ENCODE results near the gene PRKG2. TPM values are rescaled to one million over a fixed set of nuclear protein-coding genes. Genes with fewer than 3 reads are reported as not detected.

The PRKG2 gene
- total and polyA plus RNA-seq, 12 donors: 0.16 to 0.55 (median 0.20) TPM; not detected in 6

GRCh38 chr4:81250430-81250829 is 35.4 kb upstream of the PRKG2 start:
- intact Hi-C loops (cut with DNase I): no loop called here
- 74 to 88% (median 78%) methylated on average over 1 of the region's 1 CpG for WGBS, 4 donors

GRCh38 chr4:81245218-81246009 is 30.4 kb upstream of the PRKG2 start:
- no peak overlapping the region for H3K4me3 ChIP-seq
- intact Hi-C loops (cut with DNase I): no loop called here
- 59 to 67% (median 63%) methylated on average over 3 of the region's 3 CpGs for WGBS, 4 donors
- H3K27me3 ChIP-seq: no peaks in the 10 kb centered on the region
- H3K4me1 ChIP-seq (replicated peaks in 1 of 2): no peaks in the 10 kb centered on the region
- no peak overlapping the region for H3K27ac ChIP-seq
- DNase-seq: no peak
- no peaks in the 10 kb centered on the region for H3K36me3 ChIP-seq (replicated peaks in 1 of 2)
- no peaks in the 10 kb centered on the region for H3K9me3 ChIP-seq (replicated peaks in 1 of 3)
- TF ChIP-seq POLR2A (IDR thresholded peaks at IDR 0.05) (no peak), CTCF (IDR thresholded peaks at IDR 0.05) (no peak)

More at GRCh38 chr4:81250430-81250829, 35.4 kb upstream of the PRKG2 start:
- no peak overlapping the region for H3K4me3 ChIP-seq
- DNase-seq: no peak
- H3K9me3 ChIP-seq (replicated peaks in 1 of 3): no peaks in the 10 kb centered on the region
- TF ChIP-seq POLR2A (IDR thresholded peaks at IDR 0.05) (no peak), CTCF (IDR thresholded peaks at IDR 0.05) (no peak)
- no peaks in the 10 kb centered on the region for H3K36me3 ChIP-seq (replicated peaks in 1 of 2)
- no peaks in the 10 kb centered on the region for H3K27me3 ChIP-seq
- no peak overlapping the region for H3K27ac ChIP-seq
- H3K4me1 ChIP-seq (replicated peaks in 1 of 2): no peaks in the 10 kb centered on the region

- Histone ChIP-seq H3K4me1 (replicated peaks in 1 of 2) (no peaks in the 10 kb centered on the region), H3K9me3 (replicated peaks in 1 of 3) (no peaks in the 10 kb centered on the region), H3K4me3 (no peak overlapping the region), H3K27me3 (no peaks in the 10 kb centered on the region), H3K36me3 (replicated peaks in 1 of 2) (no peaks in the 10 kb centered on the region), H3K27ac (no peak overlapping the region)
- TF ChIP-seq CTCF (IDR thresholded peaks at IDR 0.05) (no peak), POLR2A (IDR thresholded peaks at IDR 0.05) (no peak)
- DNase-seq: no peak
- intact Hi-C loops (cut with DNase I): no loop called here
Measured at GRCh38 chr4:81237791-81238190, 22.8 kb upstream of the PRKG2 start.

GRCh38 chr4:81235982-81236749 is 21.1 kb upstream of the PRKG2 start:
- TF ChIP-seq CTCF (IDR thresholded peaks at IDR 0.05): no peak
- TF ChIP-seq POLR2A (IDR thresholded peaks at IDR 0.05): no peak
- no peaks in the 10 kb centered on the region for H3K9me3 ChIP-seq (replicated peaks in 1 of 3)
- no peak for DNase-seq
- H3K4me3 ChIP-seq: no peak overlapping the region
- H3K27me3 ChIP-seq: no peaks in the 10 kb centered on the region
- WGBS, 4 donors: 82 to 87% (median 84%) methylated on average over 22 to 23 of the region's 23 CpGs
- H3K4me1 ChIP-seq (replicated peaks in 1 of 2): no peaks in the 10 kb centered on the region
- H3K36me3 ChIP-seq (replicated peaks in 1 of 2): no peaks in the 10 kb centered on the region
- no peak overlapping the region for H3K27ac ChIP-seq
- intact Hi-C loops (cut with DNase I): no loop called here
